T-helper 1 cell (primary cell): ENCODE measurements around the gene NYNRIN.

Experiments
- DNase-seq, 5 donors: peaks; one replicate each; pipeline ENCODE4 v3.0.0-alpha.2; 2012 to 2020

Gene NYNRIN

DNA sequence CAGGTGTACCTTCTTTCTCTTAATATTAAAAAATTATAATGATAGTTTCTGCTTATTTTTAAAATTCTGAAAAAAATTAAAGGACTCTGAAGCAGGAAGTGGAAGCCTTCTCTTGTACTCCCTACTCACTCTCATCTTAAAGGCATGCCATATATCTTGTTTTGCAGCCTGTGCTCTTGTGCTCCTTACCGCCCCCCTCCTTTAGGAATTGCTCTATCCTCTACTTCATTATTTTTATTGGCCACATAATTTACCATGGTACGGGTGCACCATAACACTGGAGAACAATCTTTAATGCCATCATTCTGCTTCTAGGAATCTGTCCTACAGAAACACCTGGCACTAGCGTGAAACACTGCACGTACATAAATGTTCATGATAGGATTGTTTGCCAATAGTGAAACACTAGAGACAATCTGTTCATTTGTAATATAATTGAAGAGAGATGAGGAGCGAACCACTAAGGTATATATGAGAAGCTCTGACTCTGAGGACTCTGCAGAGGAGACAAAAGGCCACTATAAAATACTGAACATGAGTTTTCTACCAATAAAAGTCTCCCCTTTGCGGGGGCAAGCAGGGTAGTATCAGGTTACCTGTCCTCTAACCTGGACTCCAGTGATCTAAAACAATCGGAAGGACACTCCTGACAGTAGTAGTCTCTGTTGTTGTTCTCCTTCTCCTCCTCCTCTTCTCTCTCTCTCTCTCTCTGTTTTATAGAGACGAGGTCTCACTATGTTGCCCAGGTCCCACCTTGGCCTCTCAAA, 6.3 kb upstream of the NYNRIN start:
- DNase-seq: no peak

DNA sequence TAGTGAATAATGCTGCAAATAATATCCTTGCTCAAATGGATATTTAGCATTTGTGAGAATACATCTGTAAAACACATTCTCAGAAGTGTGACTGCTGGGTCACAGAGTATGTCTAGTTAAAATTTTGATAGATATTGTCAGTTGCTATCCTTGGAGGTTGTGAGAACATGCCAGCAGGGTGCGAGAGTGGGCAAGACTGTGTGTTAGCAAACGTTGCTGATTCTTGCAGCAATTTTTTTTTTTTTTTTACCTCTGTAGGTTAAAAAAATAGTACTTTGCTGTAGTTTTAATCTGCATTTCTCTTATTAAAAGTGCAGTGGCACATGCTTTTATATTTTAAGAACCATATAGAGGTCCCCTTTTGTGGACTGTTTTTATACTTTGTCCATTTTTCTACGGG, 4.5 kb upstream of the NYNRIN start:
- DNase-seq: peak in 1 of 5 donors; percentile 6

DNA sequence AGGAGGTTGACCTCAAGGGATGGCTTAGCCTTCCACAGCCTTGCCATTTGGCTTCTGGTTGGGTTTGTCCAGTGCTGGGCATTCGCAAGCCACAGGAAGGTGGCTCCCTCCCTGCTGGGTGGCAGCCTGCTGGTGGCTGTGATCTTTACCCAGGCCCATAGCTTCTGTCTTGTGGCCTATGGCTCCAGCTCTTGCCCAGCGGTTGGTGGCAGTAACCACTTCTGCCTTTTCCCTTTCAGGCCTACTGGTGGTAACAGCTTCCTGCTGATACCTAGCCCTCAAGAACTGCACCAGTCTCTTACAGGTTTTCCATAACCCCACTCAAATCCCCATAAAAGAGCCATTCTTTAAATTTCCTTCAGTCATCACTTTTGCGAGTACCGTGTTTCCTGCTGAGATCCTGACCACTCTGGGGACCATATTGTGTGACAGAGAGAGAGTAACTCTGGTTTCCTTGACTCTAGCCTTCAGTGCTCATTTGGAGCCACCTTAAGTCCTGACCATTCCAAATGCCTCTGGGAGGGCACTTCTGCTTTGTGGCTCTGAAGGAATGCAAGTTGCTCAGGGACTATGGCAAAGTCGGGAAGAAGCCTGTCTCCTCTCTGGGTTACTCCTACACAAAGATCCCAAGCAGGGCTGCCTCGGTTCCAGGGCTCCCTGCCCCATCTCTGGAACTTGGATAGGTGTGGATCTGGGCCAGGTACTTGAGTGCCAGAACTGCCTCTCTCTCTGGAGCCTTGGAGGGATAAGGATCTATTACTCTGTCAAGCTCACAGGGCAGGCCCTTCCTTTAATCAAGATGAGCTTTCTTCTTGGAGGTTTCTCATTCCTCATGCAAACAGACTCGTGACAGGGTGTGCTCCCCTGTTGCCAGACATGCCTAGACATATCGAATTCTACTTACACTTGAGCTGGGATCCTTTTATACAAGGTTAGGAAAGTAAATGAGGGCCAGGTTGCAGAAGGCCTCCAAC, 2.9 kb upstream of the NYNRIN start:
- no peak for DNase-seq

DNA sequence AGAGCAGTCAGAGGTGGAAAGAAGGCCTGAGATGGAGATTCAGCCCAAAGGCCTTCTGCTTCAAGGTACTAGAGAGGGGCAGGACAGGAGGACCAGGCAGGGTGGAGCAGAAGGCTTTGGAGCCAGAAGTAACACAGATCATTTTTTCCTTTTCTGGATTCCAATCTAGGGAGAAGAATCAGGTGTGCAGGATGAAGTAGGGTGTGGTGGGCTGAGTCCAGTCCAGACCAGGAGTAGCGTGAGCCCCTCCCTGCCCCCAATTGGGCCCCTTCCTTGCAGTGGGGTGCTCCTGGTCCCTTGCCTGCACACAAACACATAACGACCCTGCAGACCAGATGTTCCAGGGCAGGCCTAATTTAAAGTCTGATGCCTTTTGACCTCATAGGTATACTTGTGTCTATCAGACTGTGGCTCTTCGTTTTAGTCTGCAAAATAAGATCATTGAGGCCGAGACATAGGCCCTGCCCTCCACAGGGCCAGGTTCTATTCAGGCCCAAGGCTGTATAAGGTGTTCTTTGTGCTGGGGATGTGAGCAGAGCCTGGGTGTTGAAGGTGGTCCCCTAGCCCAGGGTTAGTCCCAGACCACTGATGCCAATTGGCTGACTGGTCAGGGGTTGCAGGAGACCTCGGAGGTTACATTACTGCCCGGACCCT, 1.0 kb upstream of the NYNRIN start:
- DNase-seq: no peak

DNA sequence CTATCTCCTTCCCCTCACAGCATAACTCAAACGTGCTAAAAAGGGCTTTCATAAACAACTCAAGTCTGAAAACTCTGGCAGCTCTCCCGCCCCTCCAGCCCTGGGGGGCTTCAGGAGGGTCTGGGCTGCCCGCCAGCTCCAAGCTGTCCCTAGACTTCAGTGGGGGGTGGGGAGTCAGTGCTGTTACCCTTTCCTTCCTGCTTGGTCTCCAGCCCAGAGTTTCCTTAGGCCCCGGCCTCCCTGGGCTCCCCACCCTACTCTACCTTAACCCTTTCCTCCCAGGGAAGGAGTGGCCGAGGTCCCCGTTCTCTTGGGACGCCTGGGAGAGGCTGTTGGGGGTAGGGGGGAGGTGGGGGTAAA, 530 bp upstream of the NYNRIN start:
- DNase-seq: no peak

DNA sequence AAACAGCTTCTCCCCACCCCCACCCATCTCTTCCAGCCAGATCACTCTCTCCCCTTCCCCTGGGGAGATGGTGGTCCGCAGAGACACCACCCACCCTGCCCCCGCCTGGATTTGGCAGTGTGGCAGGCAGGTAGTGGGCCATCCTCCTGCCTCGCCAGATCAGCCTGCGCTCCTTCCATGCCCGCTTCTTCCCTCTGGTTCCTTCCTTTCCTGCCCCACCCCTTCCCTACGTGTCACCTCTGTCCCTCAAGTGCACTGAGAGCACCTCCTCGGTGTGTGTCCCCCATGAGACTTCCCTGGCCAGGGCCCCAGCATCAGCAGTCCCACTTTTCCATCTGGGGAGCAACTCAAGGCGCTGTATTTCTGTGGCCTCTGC, 632 bp downstream of the NYNRIN start:
- DNase-seq: no peak

DNA sequence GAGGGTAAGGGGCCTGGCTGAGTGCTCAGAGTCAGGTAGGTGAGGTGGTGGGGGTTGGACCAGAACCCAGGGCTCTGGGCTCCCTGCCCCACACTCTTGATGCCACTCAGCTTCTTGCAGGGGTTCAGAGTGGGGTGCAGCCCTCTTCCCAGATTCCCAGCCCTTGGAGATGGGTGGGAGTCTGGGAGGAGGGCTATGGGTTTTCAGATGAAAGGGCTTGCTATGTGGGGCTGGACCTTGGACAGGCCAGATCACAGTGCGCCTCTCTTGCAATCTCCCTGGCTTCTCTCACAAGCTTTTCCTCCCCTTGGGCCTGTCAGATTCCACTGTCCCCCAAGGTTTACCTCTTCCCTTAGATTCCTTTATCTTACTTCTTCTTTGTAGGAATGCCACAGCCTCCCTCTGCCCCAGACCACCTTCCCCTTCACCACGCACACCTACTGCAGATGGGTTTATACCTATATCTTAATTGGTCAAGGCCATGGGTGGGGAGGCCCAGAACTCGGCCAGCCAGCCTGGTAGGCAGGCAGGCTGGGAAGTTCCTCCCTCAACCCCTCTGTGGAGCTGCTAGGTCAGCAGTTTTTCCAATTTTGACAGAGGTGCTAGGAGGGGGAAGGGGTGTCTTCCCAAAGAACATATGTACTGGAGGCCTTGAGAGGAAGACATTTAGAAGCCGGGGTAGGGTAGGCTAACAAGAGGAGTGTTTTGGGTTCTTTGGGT, 1.4 kb downstream of the NYNRIN start:
- no peak for DNase-seq

DNA sequence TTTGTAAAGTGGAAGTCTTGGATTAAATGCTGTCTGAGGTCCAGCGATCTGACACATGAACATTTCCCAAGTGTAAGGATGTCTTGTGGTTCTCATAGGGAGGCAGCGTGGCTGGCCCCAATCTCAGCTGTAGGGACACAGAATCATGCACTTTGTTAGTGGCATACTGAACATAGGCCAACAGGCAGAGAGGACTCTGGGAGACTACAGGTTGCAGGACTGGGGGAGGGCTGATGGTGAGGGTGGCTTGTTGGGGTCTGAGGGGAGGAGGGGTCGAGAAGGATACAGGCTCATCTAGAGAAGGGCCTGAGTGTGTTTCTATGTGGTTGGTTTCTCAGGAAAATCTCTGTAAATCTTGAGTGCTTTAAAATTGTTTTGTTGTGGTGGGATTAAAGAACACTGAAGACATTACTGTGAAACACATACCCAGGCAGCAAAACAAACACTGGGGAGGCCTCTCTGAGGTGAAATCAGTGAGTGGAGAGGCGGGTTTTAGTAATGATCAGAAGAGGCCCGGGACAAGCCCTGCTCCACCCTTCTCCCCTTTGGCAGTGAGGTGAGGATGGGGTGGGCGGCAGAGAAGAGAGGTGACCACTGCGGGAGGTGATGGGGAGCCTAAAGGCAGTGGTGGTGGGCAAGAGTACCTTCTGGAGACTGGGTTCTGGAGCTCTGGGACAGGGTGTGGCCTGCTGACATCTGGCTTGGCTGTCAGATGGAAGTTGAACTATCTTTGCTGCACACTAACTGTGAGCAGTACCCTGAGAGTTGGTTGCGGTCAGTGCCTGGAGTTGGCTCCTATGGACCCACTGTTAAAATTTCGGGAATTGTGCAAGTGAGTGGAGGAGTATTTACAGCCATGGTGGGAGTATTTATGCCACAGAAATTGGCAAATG, 3.3 kb downstream of the NYNRIN start:
- DNase-seq: no peak

DNA sequence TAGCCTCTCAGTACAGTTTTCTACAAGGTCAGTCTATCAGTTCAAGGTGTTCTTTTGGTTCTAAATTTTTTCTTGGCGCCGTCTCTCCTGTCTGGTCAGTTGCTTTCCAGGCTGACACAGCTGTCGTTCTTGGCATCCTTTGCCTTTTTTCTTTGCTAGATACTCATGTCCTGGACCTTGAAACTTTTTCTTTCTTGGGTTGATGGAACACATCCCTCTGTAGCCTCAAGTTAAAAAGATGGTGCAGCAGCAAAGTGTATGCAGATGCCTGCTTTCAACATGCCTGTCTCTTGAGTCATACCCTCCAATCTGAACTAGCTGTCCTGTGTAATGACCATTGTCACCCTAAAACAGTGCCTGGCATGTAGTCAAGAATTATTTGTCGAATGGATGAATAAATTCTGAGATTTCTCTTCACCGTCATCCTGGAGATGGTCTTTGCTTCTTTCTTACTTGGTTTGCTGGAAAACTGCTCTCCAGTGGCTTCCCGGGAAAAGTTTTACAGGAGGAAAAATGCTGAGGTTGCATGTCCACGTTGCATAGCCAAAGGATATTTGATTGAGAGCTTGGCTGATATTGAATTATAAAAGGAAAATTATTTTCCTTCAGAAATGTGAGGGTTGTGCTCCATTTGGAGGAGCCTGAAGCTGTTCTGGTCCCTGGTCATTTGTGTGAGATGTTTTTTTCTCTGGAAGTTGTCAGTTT, 4.6 kb downstream of the NYNRIN start:
- DNase-seq: no peak

DNA sequence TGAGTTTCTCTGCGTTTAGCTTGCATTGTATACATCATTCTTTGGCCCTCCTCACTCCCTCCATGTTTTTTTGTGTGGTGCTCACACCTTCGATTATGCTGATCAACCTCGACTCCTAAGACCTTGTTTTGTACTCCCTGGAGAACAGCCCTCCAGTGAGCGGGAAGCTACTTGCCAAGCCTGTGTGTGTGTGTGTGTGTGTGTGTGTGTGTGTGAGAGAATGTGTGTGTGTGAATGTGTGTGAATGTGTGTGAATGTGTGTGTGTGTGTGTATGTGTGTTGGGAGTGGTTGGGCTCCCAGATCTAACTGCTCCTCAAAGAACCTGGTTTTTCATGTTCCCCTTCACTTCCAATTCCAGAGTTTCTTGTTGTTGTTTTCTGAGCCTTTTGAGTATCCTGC, 6.0 kb downstream of the NYNRIN start:
- DNase-seq: no peak

DNA sequence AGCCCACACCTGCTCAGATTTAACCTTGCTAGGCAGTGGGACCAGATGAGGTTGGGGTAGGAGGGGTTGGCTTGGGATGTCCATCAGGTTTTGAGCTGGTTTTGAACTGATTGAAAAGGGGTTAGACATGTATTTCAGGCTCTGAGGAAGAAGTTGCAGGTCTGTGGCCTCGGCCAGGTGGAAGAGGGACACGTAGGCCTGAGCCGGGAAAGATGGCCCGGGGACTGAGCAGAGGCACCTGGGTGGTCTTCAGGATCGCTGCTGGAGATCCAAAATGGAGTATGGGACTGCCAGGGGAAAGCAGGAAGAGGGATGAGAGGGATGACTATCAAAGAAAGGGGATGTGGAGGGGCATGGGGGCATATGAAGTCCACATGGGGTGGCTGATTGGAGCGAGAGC, 7.6 kb downstream of the NYNRIN start:
- DNase-seq: no peak

DNA sequence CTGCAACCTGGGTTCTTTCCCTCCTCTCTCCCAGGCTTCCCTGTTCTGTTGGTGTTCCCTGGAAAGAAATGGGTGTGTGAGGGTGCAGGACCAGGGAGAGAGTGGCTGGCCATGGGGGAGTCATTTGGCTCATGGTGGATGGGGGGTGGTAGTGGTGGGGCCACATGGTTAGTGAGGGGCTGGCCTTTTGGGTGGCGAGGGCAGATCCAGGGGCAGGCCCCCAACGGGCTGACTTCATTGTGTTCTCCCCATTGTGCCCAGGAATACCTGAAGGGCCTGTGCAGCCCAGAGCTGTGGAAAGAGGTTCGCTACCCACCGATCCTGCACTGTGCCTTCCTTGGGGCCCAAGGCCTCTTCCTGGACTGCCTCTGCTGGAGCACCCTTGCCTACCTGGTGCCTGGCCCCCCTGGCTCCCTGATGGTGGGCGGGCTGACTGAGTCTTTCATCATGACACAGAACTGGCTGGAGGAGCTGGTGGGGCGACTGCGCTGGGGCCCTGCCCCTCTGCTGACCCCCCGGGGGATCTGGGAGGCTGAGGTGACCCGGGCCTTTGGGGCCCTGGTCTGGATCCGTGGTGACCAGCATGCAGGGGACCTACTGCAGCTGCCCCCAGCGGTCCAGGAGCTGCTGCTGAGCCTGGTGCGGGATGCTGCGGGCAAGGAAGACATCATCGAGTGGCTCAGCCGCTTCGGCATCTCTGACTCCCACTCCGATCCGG, 9.0 kb downstream of the NYNRIN start:
- no peak for DNase-seq

DNA sequence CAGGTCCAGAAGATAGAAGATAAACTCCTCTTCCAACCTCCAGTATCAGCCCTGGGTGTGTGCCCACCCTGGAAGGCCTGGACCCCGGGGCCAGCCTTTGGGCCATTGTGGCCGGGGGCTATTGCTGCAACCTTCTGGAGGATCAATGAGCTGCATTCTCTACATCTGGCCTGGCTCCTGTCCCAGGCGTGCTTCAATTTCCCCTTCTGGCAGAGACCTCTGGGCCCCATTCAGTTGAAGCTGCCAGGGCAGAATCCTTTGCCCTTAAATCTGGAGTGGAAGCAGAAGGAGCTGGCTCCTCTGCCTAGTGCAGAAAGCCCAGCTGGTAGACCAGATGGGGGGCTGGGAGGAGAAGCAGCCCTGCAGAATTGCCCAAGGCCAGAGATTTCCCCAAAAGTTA, 10.0 kb downstream of the NYNRIN start:
- no peak for DNase-seq

DNA sequence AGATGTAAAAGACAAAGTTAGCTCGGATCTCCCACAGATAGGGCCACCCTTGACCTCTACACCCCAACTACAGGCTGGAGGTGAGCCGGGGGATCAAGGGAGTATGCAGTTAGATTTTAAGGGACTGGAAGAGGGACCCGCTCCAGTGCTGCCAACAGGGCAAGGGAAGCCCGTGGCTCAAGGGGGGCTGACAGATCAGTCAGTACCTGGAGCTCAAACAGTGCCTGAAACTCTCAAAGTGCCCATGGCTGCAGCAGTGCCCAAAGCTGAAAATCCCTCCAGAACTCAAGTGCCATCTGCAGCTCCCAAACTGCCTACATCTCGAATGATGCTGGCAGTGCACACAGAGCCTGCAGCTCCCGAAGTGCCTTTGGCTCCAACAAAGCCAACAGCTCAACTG, 10.4 kb downstream of the NYNRIN start:
- no peak for DNase-seq

DNA sequence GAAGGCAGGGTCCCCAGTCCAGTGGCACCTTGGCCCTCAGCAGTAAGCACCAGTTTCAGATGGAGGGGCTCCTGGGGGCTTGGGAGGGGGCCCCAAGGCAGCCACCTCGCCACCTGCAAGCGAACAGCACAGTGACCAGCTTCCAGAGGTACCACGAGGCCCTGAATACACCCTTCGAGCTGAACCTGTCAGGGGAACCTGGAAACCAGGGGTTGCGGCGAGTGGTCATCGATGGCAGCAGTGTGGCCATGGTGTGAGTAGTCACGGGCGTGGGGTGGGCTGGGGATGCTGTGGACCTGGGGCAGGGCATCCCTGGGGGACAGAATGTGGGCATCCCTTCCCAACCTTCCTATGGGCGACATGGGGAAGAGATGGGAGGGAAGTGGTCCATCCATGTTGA, 11.2 kb downstream of the NYNRIN start:
- no peak for DNase-seq

DNA sequence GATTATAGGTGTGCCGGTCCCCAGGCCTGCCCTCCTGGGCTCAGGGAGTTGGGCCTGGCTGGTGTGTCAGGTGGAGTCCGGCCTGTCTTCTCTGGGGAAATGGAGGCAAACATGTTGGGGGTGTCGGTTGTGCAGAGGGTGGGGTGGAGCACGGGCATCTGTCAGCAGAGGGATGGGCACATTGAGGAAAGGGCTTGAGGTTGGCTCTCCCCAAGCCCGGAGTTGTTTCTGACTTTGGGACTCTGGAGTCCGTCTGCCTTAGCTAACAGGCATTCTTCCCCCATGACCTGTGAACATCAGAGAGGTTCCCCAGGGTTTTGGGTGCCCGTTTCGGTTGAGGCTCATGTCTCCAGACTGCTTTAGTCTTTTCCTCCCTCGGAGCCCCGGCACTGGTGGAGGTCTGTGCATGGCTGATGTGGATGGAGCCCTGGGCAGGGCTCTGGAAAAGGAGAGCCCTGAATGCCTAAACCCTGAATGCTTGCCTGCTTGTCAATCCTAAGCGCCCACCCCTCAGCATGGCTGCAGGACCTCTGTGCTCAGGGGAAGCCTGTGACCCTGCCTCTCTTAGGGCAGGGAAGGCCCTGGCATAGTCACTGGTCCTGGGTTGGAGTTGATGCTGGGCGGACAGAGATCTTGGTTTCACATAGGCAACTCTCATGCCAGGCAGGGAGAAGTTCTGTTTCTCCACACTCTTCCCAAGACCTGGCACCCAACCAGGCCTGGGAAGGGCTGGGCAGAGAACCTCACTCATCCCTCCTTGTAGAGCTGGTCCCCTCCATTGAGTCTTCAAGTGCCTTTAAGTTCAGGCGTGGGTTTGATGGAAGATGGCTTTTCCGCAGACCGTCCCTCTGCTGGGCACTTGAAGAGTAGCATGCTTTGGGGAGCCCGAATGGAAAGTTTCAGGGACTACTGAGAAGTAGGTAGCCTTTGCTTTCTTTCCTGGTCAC, 12.9 kb downstream of the NYNRIN start:
- peak in 2 of 5 donors; percentile 28 to 29 for DNase-seq

DNA sequence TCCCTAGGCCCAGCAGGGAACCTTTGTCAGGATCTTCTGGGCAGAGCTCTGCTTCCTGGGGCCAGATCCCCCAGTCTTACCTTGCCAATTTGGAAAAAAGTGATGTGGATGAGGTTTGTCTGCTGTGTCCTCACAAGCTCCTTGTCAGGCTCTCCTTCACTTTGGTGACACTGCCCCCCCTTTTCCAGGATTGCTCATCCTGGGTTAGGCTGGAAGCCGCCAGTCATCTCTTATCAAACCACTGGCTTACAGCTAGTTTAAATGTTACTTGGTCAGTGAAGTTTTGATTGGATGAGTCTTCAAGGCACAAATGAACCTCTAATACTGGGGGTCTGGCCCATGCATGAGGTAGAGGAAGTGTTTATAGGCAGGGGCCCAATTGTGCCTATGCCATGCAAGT, 15.3 kb downstream of the NYNRIN start:
- DNase-seq: no peak

DNA sequence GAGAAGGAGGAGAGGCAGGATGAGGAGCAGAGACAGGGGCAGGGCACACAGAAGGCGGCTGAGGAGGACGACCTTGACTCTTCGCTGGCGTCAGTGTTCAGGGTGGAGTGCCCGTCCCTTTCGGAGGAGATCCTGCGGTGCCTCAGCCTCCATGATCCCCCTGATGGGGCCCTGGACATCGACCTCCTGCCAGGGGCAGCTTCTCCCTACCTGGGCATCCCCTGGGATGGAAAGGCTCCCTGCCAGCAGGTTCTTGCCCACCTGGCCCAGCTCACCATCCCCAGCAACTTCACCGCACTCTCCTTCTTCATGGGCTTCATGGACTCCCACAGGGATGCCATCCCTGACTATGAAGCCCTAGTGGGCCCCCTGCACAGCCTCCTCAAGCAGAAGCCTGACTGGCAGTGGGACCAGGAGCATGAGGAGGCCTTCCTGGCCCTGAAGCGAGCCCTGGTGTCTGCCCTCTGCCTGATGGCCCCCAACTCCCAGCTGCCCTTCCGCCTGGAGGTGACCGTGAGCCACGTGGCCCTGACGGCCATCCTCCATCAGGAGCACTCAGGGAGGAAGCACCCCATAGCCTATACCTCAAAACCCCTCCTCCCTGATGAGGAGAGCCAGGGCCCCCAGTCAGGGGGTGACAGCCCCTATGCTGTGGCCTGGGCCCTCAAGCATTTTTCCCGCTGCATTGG, 16.1 kb downstream of the NYNRIN start:
- no peak for DNase-seq
